C4-2B (cell line): ENCODE results near the gene SETD6.

Experiments used
- CTCF ChIP-seq: fragments of 450-650 bp; conservative IDR thresholded peaks from 2 replicates; pipeline ENCODE4 v1.5.1; 2017; ENCODE audit warnings: mild to moderate bottlenecking
- ZFX ChIP-seq: fragments of 450-650 bp; IDR thresholded peaks from 2 replicates; pipeline ENCODE4 v1.6.1; 2017

DNA sequence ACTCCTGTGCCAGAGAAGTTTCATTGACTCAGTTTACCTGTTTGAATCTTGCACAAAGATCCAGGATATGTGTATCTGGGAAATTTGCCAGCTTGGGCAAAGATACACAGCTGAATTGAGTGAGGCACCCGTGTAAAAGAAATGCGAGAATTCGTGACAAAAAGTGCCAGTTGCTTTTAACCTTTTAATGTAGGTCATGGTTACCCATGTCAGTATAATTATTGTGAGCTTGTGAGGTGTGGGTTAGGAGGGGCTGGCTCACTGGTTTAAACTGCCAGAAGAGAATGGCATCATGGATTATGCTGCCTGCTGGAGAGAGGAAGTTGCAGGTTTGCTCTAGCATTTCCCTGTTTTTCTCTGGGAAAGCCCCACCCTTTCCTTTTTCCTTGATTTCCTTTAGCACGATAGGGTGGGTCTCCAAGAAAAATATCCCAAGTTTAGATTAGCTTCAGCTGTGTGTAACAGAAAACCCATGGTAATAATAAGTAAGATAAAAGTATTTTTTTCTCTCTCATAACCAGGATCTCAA, 40.2 kb upstream of the SETD6 start:
- TF ChIP-seq CTCF: no peak
- TF ChIP-seq ZFX: no peak
